Measurements from ENCODE around the gene BEND6. TPM values are rescaled to one million over a fixed set of nuclear protein-coding genes. Genes with fewer than 3 reads are reported as not detected.
"Not testable (repeated sequence)": the region's sequence is repeated elsewhere in the genome, so short reads cannot be mapped to it uniquely, and the experiment has no call there.

The BEND6 gene
- polyA plus RNA-seq, 3 donors from 2014 or later, result 0.29 to 0.73 TPM; not detected in 1

DNA sequence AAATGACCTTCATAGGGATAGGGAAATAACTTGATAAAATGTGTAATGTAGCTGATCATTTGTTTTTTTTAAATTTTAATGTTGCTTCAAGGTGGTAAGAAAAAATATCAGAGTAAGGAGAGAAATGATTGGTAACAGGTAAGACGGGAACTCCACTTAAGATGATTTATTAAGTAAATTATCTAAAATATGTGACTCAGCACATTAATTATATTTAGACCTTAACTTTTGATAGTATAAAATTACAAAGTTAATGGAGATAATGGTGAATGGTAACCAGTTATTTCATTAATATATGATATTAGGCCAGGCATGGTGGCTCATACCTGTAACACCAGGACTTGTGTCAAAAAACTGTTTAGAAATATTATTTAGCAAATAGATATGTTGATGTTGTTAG lies 10.2 kb downstream of the BEND6 start:
- no peaks in the 10 kb centered on the region for H3K4me1 Mint-ChIP-seq
- H3K27ac Mint-ChIP-seq, result no peak overlapping the region
- no peaks in the 10 kb centered on the region for H3K9me3 Mint-ChIP-seq
- H3K4me3 Mint-ChIP-seq, result no peak overlapping the region
- H3K27me3 Mint-ChIP-seq (ENCODE audit: low read depth in 3 of 3), result peaks cover 0 to 2% (median 0%) of the 10 kb centered on the region in 3 donors
- H3K36me3 Mint-ChIP-seq, result no peaks in the 10 kb centered on the region
- no peak for DNase-seq

GRCh38 chr6:56970849-56971248 lies 15.9 kb downstream of the BEND6 start:
- Mint-ChIP-seq H3K4me1 (no peaks in the 10 kb centered on the region), H3K27ac (no peak overlapping the region), H3K36me3 (no peaks in the 10 kb centered on the region), H3K27me3 (ENCODE audit: low read depth in 3 of 3) (peaks cover 0 to 4% (median 0%) of the 10 kb centered on the region in 3 donors), H3K9me3 (peaks cover 0 to 4% (median 0%) of the 10 kb centered on the region in 6 donors), H3K4me3 (no peak overlapping the region)
- no peak for DNase-seq

GRCh38 chr6:56977192-56977591 lies 22.3 kb downstream of the BEND6 start:
- no peak for DNase-seq
- H3K4me1 Mint-ChIP-seq, result no peaks in the 10 kb centered on the region
- H3K9me3 Mint-ChIP-seq, result peaks cover 3 to 17% (median 10%) of the 10 kb centered on the region in 6 donors
- no peak overlapping the region for H3K4me3 Mint-ChIP-seq
- H3K27ac Mint-ChIP-seq, result no peak overlapping the region
- H3K36me3 Mint-ChIP-seq, result peaks cover 4 to 6% (median 4%) of the 10 kb centered on the region in 3 donors
- peaks cover 0 to 4% (median 0%) of the 10 kb centered on the region in 3 donors for H3K27me3 Mint-ChIP-seq (ENCODE audit: low read depth in 3 of 3)

DNA sequence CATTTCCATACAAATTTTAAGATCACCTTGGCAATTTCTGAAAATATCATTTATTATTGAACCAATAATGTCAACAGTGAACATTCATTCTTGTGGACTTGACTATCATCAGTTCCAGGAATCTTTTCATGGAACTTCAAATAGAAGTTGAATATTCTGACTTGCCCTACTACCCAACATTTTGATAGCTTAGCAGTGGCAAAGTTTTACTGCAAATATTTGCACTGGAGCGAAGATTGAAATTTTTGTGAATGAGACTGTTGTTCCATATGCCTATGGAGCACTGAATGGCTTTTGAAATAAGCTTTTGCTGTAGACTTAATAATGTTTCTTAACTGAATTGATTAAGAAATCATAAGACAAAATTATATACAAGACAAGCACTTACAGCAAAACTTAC lies 23.6 kb downstream of the BEND6 start:
- H3K27ac Mint-ChIP-seq, result no peak overlapping the region
- H3K27me3 Mint-ChIP-seq (ENCODE audit: low read depth in 3 of 3), result peaks cover 0 to 6% (median 0%) of the 10 kb centered on the region in 3 donors
- no peak overlapping the region for H3K4me3 Mint-ChIP-seq
- DNase-seq, result no peak
- H3K9me3 Mint-ChIP-seq, result peaks cover 3 to 17% (median 10%) of the 10 kb centered on the region in 6 donors
- peaks cover 4 to 6% (median 4%) of the 10 kb centered on the region in 3 donors for H3K36me3 Mint-ChIP-seq
- H3K4me1 Mint-ChIP-seq, result no peaks in the 10 kb centered on the region

- H3K9me3 Mint-ChIP-seq, result peaks cover 0 to 3% (median 0%) of the 10 kb centered on the region in 6 donors
- no peak overlapping the region for H3K4me3 Mint-ChIP-seq
- no peak overlapping the region for H3K27ac Mint-ChIP-seq
- H3K36me3 Mint-ChIP-seq, result no peaks in the 10 kb centered on the region
- H3K4me1 Mint-ChIP-seq, result no peaks in the 10 kb centered on the region
- H3K27me3 Mint-ChIP-seq (ENCODE audit: low read depth in 3 of 3), result peaks cover 2 to 8% (median 5%) of the 10 kb centered on the region in 3 donors
- DNase-seq, result no peak
Observed at GRCh38 chr6:56984361-56984760, 29.5 kb downstream of the BEND6 start.

GRCh38 chr6:56984884-56985283 lies 30.0 kb downstream of the BEND6 start:
- Mint-ChIP-seq H3K27ac (no peak overlapping the region), H3K4me1 (no peaks in the 10 kb centered on the region), H3K4me3 (no peak overlapping the region), H3K9me3 (peaks cover 0 to 3% (median 0%) of the 10 kb centered on the region in 6 donors), H3K27me3 (ENCODE audit: low read depth in 3 of 3) (peaks cover 2 to 8% (median 5%) of the 10 kb centered on the region in 3 donors), H3K36me3 (no peaks in the 10 kb centered on the region)
- DNase-seq, result no peak

GRCh38 chr6:56986611-56987010 lies 31.7 kb downstream of the BEND6 start:
- Mint-ChIP-seq H3K4me1 (no peaks in the 10 kb centered on the region), H3K27ac (no peak overlapping the region), H3K9me3 (peaks cover 0 to 3% (median 0%) of the 10 kb centered on the region in 6 donors), H3K4me3 (no peak overlapping the region), H3K27me3 (ENCODE audit: low read depth in 3 of 3) (peaks cover 3 to 10% (median 4%) of the 10 kb centered on the region in 3 donors), H3K36me3 (no peaks in the 10 kb centered on the region)
- no peak for DNase-seq

GRCh38 chr6:56988145-56988544 lies 33.2 kb downstream of the BEND6 start:
- no peaks in the 10 kb centered on the region for H3K4me1 Mint-ChIP-seq
- H3K27ac Mint-ChIP-seq, result no peak overlapping the region
- DNase-seq, result no peak
- no peak overlapping the region for H3K4me3 Mint-ChIP-seq
- H3K9me3 Mint-ChIP-seq, result no peaks in the 10 kb centered on the region
- no peaks in the 10 kb centered on the region for H3K36me3 Mint-ChIP-seq
- H3K27me3 Mint-ChIP-seq (ENCODE audit: low read depth in 3 of 3), result peaks cover 1 to 11% (median 10%) of the 10 kb centered on the region in 3 donors

DNA sequence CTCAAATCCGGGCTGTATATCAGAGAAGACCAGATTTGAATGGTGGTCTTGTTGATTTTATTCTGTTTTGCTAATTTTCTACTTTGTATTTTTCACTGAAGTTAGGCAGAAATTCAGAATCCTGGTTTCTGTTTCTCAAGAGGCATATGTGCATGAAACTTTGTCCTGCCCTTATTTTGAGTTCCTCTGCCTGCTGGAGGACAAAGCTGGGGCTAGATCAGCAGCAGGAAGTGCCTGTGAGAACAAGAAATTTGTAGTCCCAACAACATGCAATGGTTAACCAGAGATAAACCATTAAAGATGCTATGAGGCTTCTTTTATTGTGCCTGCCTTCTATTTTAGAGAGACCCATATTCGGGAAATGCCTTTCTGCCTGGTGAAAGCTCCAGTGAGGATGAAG lies 37.1 kb downstream of the BEND6 start:
- no peak overlapping the region for H3K4me3 Mint-ChIP-seq
- no peak for DNase-seq
- no peak overlapping the region for H3K27ac Mint-ChIP-seq
- H3K36me3 Mint-ChIP-seq, result no peaks in the 10 kb centered on the region
- H3K9me3 Mint-ChIP-seq, result no peaks in the 10 kb centered on the region
- no peaks in the 10 kb centered on the region for H3K4me1 Mint-ChIP-seq
- H3K27me3 Mint-ChIP-seq (ENCODE audit: low read depth in 3 of 3), result peaks cover 3 to 14% (median 9%) of the 10 kb centered on the region in 3 donors

DNA sequence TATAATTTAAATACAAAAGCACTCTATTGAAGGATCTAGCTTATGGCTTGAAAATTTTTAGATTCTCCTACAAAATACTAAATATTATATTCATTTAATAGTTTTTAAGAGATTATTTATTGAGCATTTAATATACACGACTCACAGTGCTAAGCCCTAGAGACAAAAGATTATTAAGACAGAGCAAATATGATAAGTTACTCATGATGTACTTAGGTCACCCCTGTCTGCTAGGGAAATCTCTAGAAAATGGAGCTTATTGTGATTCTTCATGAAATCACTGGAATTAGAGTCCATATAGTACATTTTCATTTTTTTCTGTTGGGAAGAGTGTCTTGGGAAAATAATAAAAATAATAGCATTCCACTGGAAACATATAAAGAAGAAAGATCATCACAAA lies 37.8 kb downstream of the BEND6 start:
- no peaks in the 10 kb centered on the region for H3K36me3 Mint-ChIP-seq
- no peak overlapping the region for H3K4me3 Mint-ChIP-seq
- H3K27ac Mint-ChIP-seq, result no peak overlapping the region
- H3K27me3 Mint-ChIP-seq (ENCODE audit: low read depth in 3 of 3), result peaks cover 3 to 14% (median 9%) of the 10 kb centered on the region in 3 donors
- no peak for DNase-seq
- no peaks in the 10 kb centered on the region for H3K4me1 Mint-ChIP-seq
- peaks cover 0 to under 1% (median 0%) of the 10 kb centered on the region in 6 donors for H3K9me3 Mint-ChIP-seq

DNA sequence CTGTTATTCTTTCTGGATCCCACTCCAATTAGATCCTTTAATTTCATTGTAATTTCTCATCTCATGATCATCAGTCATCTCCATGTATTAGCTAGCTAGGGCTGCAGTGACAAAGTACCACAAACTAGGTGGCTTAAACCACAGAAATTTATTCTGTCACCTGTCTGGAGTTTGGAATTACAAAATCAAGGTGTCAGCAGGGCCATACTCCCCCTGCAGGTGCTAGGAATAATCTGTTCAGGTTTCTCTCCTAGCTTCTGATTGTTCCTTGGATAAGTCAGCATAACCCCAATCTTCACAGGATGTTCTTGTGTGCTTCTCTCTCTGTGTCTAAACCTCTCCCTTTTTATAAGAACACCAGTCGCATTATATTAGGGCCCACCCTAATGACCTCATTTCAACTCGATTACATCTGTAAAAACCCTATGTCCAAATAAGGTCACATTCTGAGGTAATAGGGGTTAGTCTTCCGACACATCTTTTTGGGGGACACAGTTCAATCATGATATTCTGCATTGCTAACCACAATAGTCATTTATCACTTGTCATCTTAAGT lies 40.5 kb downstream of the BEND6 start:
- H3K27me3 Mint-ChIP-seq (ENCODE audit: low read depth in 3 of 3), result peaks cover 1 to 12% (median 2%) of the 10 kb centered on the region in 3 donors
- no peaks in the 10 kb centered on the region for H3K4me1 Mint-ChIP-seq
- H3K9me3 Mint-ChIP-seq, result peaks cover 0 to 10% (median 7%) of the 10 kb centered on the region in 6 donors
- DNase-seq, result no peak
- H3K27ac Mint-ChIP-seq, result no peak overlapping the region
- no peaks in the 10 kb centered on the region for H3K36me3 Mint-ChIP-seq
- H3K4me3 Mint-ChIP-seq, result no peak overlapping the region

- H3K36me3 Mint-ChIP-seq, result no peaks in the 10 kb centered on the region
Observed at GRCh38 chr6:56996401-56996800, 41.5 kb downstream of the BEND6 start.

GRCh38 chr6:56999049-56999448 lies 44.1 kb downstream of the BEND6 start:
- peaks cover 0 to 10% (median 7%) of the 10 kb centered on the region in 6 donors for H3K9me3 Mint-ChIP-seq
- H3K4me3 Mint-ChIP-seq, result no peak overlapping the region
- peaks cover 2 to 3% (median 3%) of the 10 kb centered on the region in 3 donors for H3K27me3 Mint-ChIP-seq (ENCODE audit: low read depth in 3 of 3)
- no peaks in the 10 kb centered on the region for H3K4me1 Mint-ChIP-seq
- no peak overlapping the region for H3K27ac Mint-ChIP-seq
- no peaks in the 10 kb centered on the region for H3K36me3 Mint-ChIP-seq
- DNase-seq, result no peak

More at GRCh38 chr6:56996401-56996800, 41.5 kb downstream of the BEND6 start:
- Mint-ChIP-seq H3K27me3 (ENCODE audit: low read depth in 3 of 3) (peaks cover 1 to 12% (median 2%) of the 10 kb centered on the region in 3 donors), H3K4me3 (no peak overlapping the region), H3K27ac (no peak overlapping the region), H3K4me1 (no peaks in the 10 kb centered on the region), H3K9me3 (peaks cover 0 to 10% (median 7%) of the 10 kb centered on the region in 6 donors)
- no peak for DNase-seq

DNA sequence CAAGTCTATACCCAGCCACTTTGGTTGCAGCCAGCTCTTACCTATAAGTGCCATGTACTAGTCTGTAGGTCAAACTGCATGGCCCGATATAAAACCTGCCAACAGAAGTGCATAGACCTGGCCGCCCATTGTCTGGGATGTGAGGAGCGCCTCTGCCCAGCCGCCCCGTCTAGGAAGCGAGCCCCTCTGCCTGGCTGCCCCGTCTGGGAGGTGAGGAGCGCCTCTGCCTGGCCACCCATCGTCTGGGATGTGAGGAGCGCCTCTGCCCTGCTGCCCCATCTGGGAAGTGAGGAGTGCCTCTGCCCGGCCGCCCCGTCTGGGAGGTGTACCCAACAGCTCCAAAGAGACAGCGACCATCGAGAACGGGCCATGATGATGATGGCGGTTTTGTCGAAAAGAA lies 44.8 kb downstream of the BEND6 start:
- peaks cover 0 to 10% (median 7%) of the 10 kb centered on the region in 6 donors for H3K9me3 Mint-ChIP-seq
- not testable (repeated sequence) for H3K4me3 Mint-ChIP-seq; H3K36me3 Mint-ChIP-seq; H3K4me1 Mint-ChIP-seq; DNase-seq; H3K27ac Mint-ChIP-seq; H3K27me3 Mint-ChIP-seq (ENCODE audit: low read depth in 3 of 3)

DNA sequence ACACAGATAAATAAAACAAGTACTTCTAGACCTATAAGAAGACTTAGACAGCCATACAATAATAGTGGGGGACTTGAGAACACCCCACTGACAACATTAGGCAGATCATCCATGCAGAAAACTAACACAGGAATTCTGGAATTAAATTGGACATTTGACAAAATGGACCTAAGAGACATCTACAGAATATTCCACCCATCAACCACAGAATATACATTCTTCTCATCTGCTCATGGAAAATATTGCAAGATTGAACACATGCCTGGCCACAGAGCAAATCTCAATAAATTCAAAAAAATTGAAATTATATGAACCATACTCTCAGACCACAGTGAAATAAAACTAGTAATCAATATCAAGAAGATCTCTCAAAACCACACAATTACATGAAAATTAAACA lies 47.3 kb downstream of the BEND6 start:
- no peaks in the 10 kb centered on the region for H3K4me1 Mint-ChIP-seq
- H3K4me3 Mint-ChIP-seq, result no peak overlapping the region
- no peaks in the 10 kb centered on the region for H3K36me3 Mint-ChIP-seq
- peaks cover 0 to 2% (median 2%) of the 10 kb centered on the region in 3 donors for H3K27me3 Mint-ChIP-seq (ENCODE audit: low read depth in 3 of 3)
- H3K27ac Mint-ChIP-seq, result no peak overlapping the region
- H3K9me3 Mint-ChIP-seq, result peaks cover 0 to 10% (median 7%) of the 10 kb centered on the region in 6 donors
- DNase-seq, result no peak

Measured in immature natural killer cell (primary cell).